ENCODE results near the gene JMJD8. TPM values are rescaled to one million over a fixed set of nuclear protein-coding genes. Genes with fewer than 3 reads are reported as not detected.
A peak's percentile ranks its signal among the peaks of the same experiment; 100 is the strongest.

Gene JMJD8
- total RNA-seq, 2 donors from 2014 or later = 48.8 to 55.6 TPM

GRCh38 chr16:676565-676902 is 7.6 kb downstream of the JMJD8 start:
- Histone ChIP-seq H3K36me3 (ENCODE audit: control insufficient read depth, insufficient read depth, low read length) (peaks cover 21% of the 10 kb centered on the region), H3K4me3 (ENCODE audit: low read length) (no peak overlapping the region), H3K27ac (ENCODE audit: low read depth, low read length) (no peak overlapping the region), H3K9ac (ENCODE audit: extremely low read depth, low read length, poor library complexity, severe bottlenecking) (no peak overlapping the region), H3K4me1 (ENCODE audit: control insufficient read depth, insufficient read depth, low read length) (peaks cover 5% of the 10 kb centered on the region), H3K27me3 (ENCODE audit: control insufficient read depth, insufficient read depth, low read length, poor library complexity, severe bottlenecking) (no peaks in the 10 kb centered on the region), H3K9me3 (ENCODE audit: control insufficient read depth, low read length) (no peaks in the 10 kb centered on the region)
- no peak for DNase-seq
- Mint-ChIP-seq H3K27ac (no peak overlapping the region), H3K9me3 (no peaks in the 10 kb centered on the region), H3K4me3 (no peak overlapping the region), H3K27me3 (ENCODE audit: insufficient read depth) (no peaks in the 10 kb centered on the region), H3K36me3 (ENCODE audit: low read depth) (peaks cover 11% of the 10 kb centered on the region), H3K4me1 (peaks cover 12% of the 10 kb centered on the region)
- 96 to 97% methylated on average over 18 to 21 of the region's 21 CpGs for WGBS, 2 experiments (ENCODE audit: insufficient coverage in 1 of 2, insufficient read length in 1 of 2)
- TF ChIP-seq, protein P1, sequence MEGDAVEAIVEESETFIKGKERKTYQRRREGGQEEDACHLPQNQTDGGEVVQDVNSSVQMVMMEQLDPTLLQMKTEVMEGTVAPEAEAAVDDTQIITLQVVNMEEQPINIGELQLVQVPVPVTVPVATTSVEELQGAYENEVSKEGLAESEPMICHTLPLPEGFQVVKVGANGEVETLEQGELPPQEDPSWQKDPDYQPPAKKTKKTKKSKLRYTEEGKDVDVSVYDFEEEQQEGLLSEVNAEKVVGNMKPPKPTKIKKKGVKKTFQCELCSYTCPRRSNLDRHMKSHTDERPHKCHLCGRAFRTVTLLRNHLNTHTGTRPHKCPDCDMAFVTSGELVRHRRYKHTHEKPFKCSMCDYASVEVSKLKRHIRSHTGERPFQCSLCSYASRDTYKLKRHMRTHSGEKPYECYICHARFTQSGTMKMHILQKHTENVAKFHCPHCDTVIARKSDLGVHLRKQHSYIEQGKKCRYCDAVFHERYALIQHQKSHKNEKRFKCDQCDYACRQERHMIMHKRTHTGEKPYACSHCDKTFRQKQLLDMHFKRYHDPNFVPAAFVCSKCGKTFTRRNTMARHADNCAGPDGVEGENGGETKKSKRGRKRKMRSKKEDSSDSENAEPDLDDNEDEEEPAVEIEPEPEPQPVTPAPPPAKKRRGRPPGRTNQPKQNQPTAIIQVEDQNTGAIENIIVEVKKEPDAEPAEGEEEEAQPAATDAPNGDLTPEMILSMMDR (conservative IDR thresholded peaks at IDR 0.05) = no peak

- H3K9ac ChIP-seq (ENCODE audit: extremely low read depth, low read length, poor library complexity, severe bottlenecking) = no peak overlapping the region
Measured at GRCh38 chr16:675884-676564, 8.1 kb downstream of the JMJD8 start.

GRCh38 chr16:674968-675883 is 8.9 kb downstream of the JMJD8 start, which contains the start of gene RHBDL1:
RHBDL1 (plus strand) TSS chr16:675671; CDS start chr16:675791, 120 bp downstream.
- TF ChIP-seq, protein P1 (conservative IDR thresholded peaks at IDR 0.05) = no peak
- no peak within 1 kb of the TSS for H3K9ac ChIP-seq (ENCODE audit: extremely low read depth, low read length, poor library complexity, severe bottlenecking)
- peak; percentile 89 for DNase-seq
- no peaks in the 10 kb centered on the region for H3K4me1 ChIP-seq (ENCODE audit: control insufficient read depth, insufficient read depth, low read length)
- H3K27ac ChIP-seq (ENCODE audit: low read depth, low read length) = no peak within 1 kb of the TSS
- peaks cover 29% of the 10 kb centered on the region for H3K36me3 ChIP-seq (ENCODE audit: control insufficient read depth, insufficient read depth, low read length)
- Mint-ChIP-seq H3K27me3 (ENCODE audit: insufficient read depth) (no peaks in the 10 kb centered on the region), H3K9me3 (no peaks in the 10 kb centered on the region), H3K36me3 (ENCODE audit: low read depth) (peaks cover 9% of the 10 kb centered on the region), H3K27ac (peak within 1 kb of the TSS; percentile 48), H3K4me3 (peak within 1 kb of the TSS; percentile 50), H3K4me1 (peaks cover 6% of the 10 kb centered on the region)
- no peaks in the 10 kb centered on the region for H3K27me3 ChIP-seq (ENCODE audit: control insufficient read depth, insufficient read depth, low read length, poor library complexity, severe bottlenecking)
- H3K9me3 ChIP-seq (ENCODE audit: control insufficient read depth, low read length) = no peaks in the 10 kb centered on the region
- 13 to 16% methylated on average over 19 to 73 of the region's 73 CpGs for WGBS, 2 experiments (ENCODE audit: insufficient coverage in 1 of 2, insufficient read length in 1 of 2)
- no peak within 1 kb of the TSS for H3K4me3 ChIP-seq (ENCODE audit: low read length)

More at GRCh38 chr16:675884-676564, 8.1 kb downstream of the JMJD8 start:
- Histone ChIP-seq H3K27ac (ENCODE audit: low read depth, low read length) (no peak overlapping the region), H3K36me3 (ENCODE audit: control insufficient read depth, insufficient read depth, low read length) (peaks cover 21% of the 10 kb centered on the region), H3K4me1 (ENCODE audit: control insufficient read depth, insufficient read depth, low read length) (peaks cover under 1% of the 10 kb centered on the region), H3K4me3 (ENCODE audit: low read length) (no peak overlapping the region), H3K9me3 (ENCODE audit: control insufficient read depth, low read length) (no peaks in the 10 kb centered on the region), H3K27me3 (ENCODE audit: control insufficient read depth, insufficient read depth, low read length, poor library complexity, severe bottlenecking) (no peaks in the 10 kb centered on the region)
- Mint-ChIP-seq H3K4me1 (peaks cover 7% of the 10 kb centered on the region), H3K27me3 (ENCODE audit: insufficient read depth) (no peaks in the 10 kb centered on the region), H3K4me3 (no peak overlapping the region), H3K27ac (no peak overlapping the region), H3K9me3 (no peaks in the 10 kb centered on the region), H3K36me3 (ENCODE audit: low read depth) (peaks cover 8% of the 10 kb centered on the region)
- TF ChIP-seq, protein P1 (conservative IDR thresholded peaks at IDR 0.05) = no peak
- WGBS, 2 experiments (ENCODE audit: insufficient coverage in 1 of 2, insufficient read length in 1 of 2) = 78 to 93% methylated on average over 7 to 23 of the region's 25 CpGs
- no peak for DNase-seq
